CD14-positive monocyte (primary cell): ENCODE results near the gene MYO18A. TPM values are rescaled to one million over a fixed set of nuclear protein-coding genes. Genes with fewer than 3 reads are reported as not detected.

ENCODE experiments used
- DNase-seq, 3 donors: peaks; one replicate each; pipeline ENCODE4 v3.0.0-alpha.2; 2011 to 2022
- H2AFZ ChIP-seq: 2 replicates; pipeline ENCODE4 v1.6.0; 2012; ENCODE audit warnings: mild to moderate bottlenecking, low read depth, low read length, inconsistent platforms; ENCODE audit not compliant: insufficient read depth, poor library complexity, severe bottlenecking
- H3K27ac ChIP-seq, 2 donors: 1 replicate in 1 of 2; 2 replicates in 1 of 2; pipeline ENCODE4 v1.5.1; 2012 to 2013; ENCODE audit warnings: low read length in 2 of 2, control low read depth in 1 of 2, inconsistent platforms in 1 of 2, low read depth in 1 of 2, mild to moderate bottlenecking in 1 of 2
- H3K27me3 ChIP-seq, 2 donors: one replicate each; pipeline versions ENCODE4 v1.6.0 to v1.6.1; 2011 to 2013; ENCODE audit warnings: low read length in 2 of 2; ENCODE audit not compliant: control insufficient read depth in 2 of 2, insufficient read depth in 2 of 2
- H3K36me3 ChIP-seq, 2 donors: replicated peaks in 1 of 2; 1 replicate in 1 of 2; 2 replicates in 1 of 2; pipeline versions ENCODE4 v1.5.1 to v1.6.1; 2012 to 2013; ENCODE audit warnings: low read length in 2 of 2, control low read depth in 1 of 2, inconsistent platforms in 1 of 2, mild to moderate bottlenecking in 1 of 2; ENCODE audit not compliant: insufficient read depth in 2 of 2, control insufficient read depth in 1 of 2
- H3K4me1 ChIP-seq, 2 donors: 1 replicate in 1 of 2; 2 replicates in 1 of 2; pipeline versions ENCODE4 v1.5.1 to v1.6.1; 2012 to 2013; ENCODE audit warnings: low read length in 2 of 2, control low read depth in 1 of 2, inconsistent platforms in 1 of 2, mild to moderate bottlenecking in 1 of 2, moderate library complexity in 1 of 2; ENCODE audit not compliant: insufficient read depth in 2 of 2, control insufficient read depth in 1 of 2
- H3K4me2 ChIP-seq: replicated peaks from 2 replicates; pipeline ENCODE3; 2012; ENCODE audit warnings: low read length, moderate library complexity, mild to moderate bottlenecking; ENCODE audit not compliant: poor library complexity, severe bottlenecking; ENCODE audit errors: extremely low read depth
- H3K4me3 ChIP-seq, 3 experiments: fragments of 200-600 bp in 1 of 3; sonication (generic) in 1 of 3; replicated peaks in 1 of 3; 1 replicate in 2 of 3; 2 replicates in 1 of 3; pipeline ENCODE4 v1.5.1; 2011 to 2013; ENCODE audit warnings: low read length in 3 of 3, mild to moderate bottlenecking in 3 of 3, control low read depth in 2 of 3, low read depth in 2 of 3, inconsistent platforms in 1 of 3, moderate library complexity in 1 of 3
- H3K79me2 ChIP-seq: 2 replicates; pipeline ENCODE4 v1.6.0; 2012; ENCODE audit warnings: mild to moderate bottlenecking, control low read depth, inconsistent platforms, low read length, moderate library complexity; ENCODE audit not compliant: insufficient read depth
- H3K9ac ChIP-seq: 2 replicates; pipeline ENCODE4 v1.6.0; 2017; ENCODE audit warnings: low read length, mild to moderate bottlenecking; ENCODE audit not compliant: insufficient read depth, poor library complexity, severe bottlenecking
- H3K9me3 ChIP-seq, 2 donors: replicated peaks in 1 of 2; 1 replicate in 1 of 2; 2 replicates in 1 of 2; pipeline versions ENCODE4 v1.5.1 to v1.6.1; 2012 to 2013; ENCODE audit warnings: low read length in 2 of 2, control low read depth in 1 of 2; ENCODE audit not compliant: control insufficient read depth in 1 of 2, insufficient read depth in 1 of 2
- H4K20me1 ChIP-seq: 2 replicates; pipeline ENCODE4 v1.6.0; 2012; ENCODE audit warnings: mild to moderate bottlenecking, low read length, control low read depth, moderate library complexity; ENCODE audit not compliant: insufficient read depth
- H3K27ac Mint-ChIP-seq, 7 donors: one replicate each; pipeline ENCODE4 v1.8.0; 2020; ENCODE audit warnings: mild to moderate bottlenecking in 7 of 7, mixed read lengths in 7 of 7, moderate library complexity in 6 of 7, inconsistent platforms in 2 of 7
- H3K27me3 Mint-ChIP-seq, 3 donors: one replicate each; pipeline ENCODE4 v1.8.0; 2021 to 2022; ENCODE audit warnings: low read depth in 3 of 3, mild to moderate bottlenecking in 3 of 3, mixed read lengths in 3 of 3, moderate library complexity in 3 of 3, inconsistent platforms in 1 of 3
- H3K36me3 Mint-ChIP-seq, 2 donors: one replicate each; pipeline ENCODE4 v1.8.0; 2020; ENCODE audit warnings: mixed read lengths in 2 of 2, inconsistent platforms in 1 of 2, mild to moderate bottlenecking in 1 of 2
- H3K4me1 Mint-ChIP-seq: one replicate; pipeline ENCODE4 v1.8.0; 2020; ENCODE audit warnings: mild to moderate bottlenecking, mixed read lengths
- H3K4me3 Mint-ChIP-seq, 2 donors: one replicate each; pipeline ENCODE4 v1.8.0; 2020; ENCODE audit warnings: mild to moderate bottlenecking in 2 of 2, mixed read lengths in 2 of 2, moderate library complexity in 1 of 2
- H3K9me3 Mint-ChIP-seq, 7 donors: one replicate each; pipeline ENCODE4 v1.8.0; 2020 to 2022; ENCODE audit warnings: mixed read lengths in 7 of 7, mild to moderate bottlenecking in 6 of 7, moderate library complexity in 6 of 7, inconsistent platforms in 2 of 7
- CTCF ChIP-seq: fragments of 200-600 bp; IDR thresholded peaks from one replicate; pipeline ENCODE4 v1.8.0; 2022; ENCODE audit warnings: antibody characterized with exemption, mild to moderate bottlenecking
- WGBS: methylation state at CpG from one replicate; pipeline ENCODE4 v1.1.5; 2013; ENCODE audit warnings: missing lambda C conversion rate; ENCODE audit not compliant: insufficient coverage; 5-methylcytosine and 5-hydroxymethylcytosine counted together
- intact Hi-C, 2 donors: fragments of 100-400 bp; cut with micrococcal nuclease; formaldehyde crosslinking; loops; one replicate each; pipeline versions ENCODE4 v1.15.0 to v1.15.1; 2023
- polyA plus RNA-seq, 3 donors: library from polyadenylated mRNA; depleted of rRNA in 1 of 3; unstranded in 2 of 3; stranded (reverse) in 1 of 3; fragments of 300-500 nt in 2 of 3; fragments of >200 nt in 1 of 3; fragmentation: Illumina TruSeq in 2 of 3; gene quantifications; 1 replicate in 2 of 3; 2 replicates in 1 of 3; pipeline ENCODE4 v1.2.3, GENCODE V29; 2012 to 2021

Gene MYO18A
- polyA plus RNA-seq, 3 donors = 6.3 to 40.2 (median 11.0) TPM

GRCh38 chr17:29179232-29180033 is 765 bp downstream of the MYO18A start:
- Histone ChIP-seq H3K9ac (no peak overlapping the region), H3K4me2 (peak overlapping the region; percentile 71), H3K79me2 (no peaks in the 10 kb centered on the region), H3K9me3 (no peaks in the 10 kb centered on the region), H3K27ac (no peak overlapping the region), H4K20me1 (no peaks in the 10 kb centered on the region), H3K4me1 (peaks cover 32 to 40% of the 10 kb centered on the region in 2 donors), H3K4me3 (peak overlapping the region; percentile 4 to 69 (median 32)), H2AFZ (peak overlapping the region; percentile 90), H3K27me3 (peaks cover 0 to 15% of the 10 kb centered on the region in 2 donors), H3K36me3 (no peaks in the 10 kb centered on the region)
- H3K4me1 Mint-ChIP-seq = peaks cover 44% of the 10 kb centered on the region
- peaks cover 0 to 3% of the 10 kb centered on the region in 2 donors for H3K36me3 Mint-ChIP-seq
- H3K27me3 Mint-ChIP-seq = peaks cover 4 to 25% (median 23%) of the 10 kb centered on the region in 3 donors
- DNase-seq = no peak
- intact Hi-C loops = loop anchor here (2.0 to 5.0 kb wide), 2 partner anchors 25 to 32 kb away; no protein-coding TSS in a partner anchor
- H3K27ac Mint-ChIP-seq = no peak overlapping the region
- TF ChIP-seq CTCF = no peak
- H3K4me3 Mint-ChIP-seq = peak overlapping the region; percentile 48 to 55
- 66% methylated on average over 16 of the region's 28 CpGs for WGBS
- H3K9me3 Mint-ChIP-seq = peaks cover 0 to 2% (median 0%) of the 10 kb centered on the region in 7 donors

DNA sequence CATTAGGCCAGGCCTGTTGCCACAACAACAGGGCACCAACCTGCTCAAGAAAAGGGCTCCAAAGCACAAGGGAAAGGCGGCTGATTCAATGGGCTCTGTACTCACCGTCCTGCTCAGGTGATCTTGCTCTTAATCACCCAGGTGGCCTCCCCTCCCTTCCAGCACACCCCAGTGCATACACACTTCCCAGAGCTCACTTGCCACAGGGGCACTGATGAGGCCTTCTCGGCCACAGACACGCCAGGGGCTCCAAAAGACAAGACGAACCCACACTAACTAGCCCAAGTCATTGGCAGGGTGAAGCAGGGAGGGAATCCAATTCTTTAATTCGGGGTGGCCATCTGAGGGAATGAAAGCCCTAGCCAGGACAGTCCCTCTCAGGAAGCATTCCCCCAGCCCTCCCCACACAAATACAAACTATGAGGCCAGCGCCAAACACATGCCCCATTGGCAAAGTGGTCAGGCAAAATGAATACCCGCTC is 1.4 kb downstream of the MYO18A start:
- no peak overlapping the region for H3K4me3 ChIP-seq
- no peaks in the 10 kb centered on the region for H3K9me3 ChIP-seq
- H2AFZ ChIP-seq = no peak overlapping the region
- no peak overlapping the region for H3K9ac ChIP-seq
- H3K27me3 ChIP-seq = peaks cover 0 to 15% of the 10 kb centered on the region in 2 donors
- intact Hi-C loops = loop anchor here in 1 of 2 donors (2.0 kb wide), 1 partner anchor 24 kb away; no protein-coding TSS in a partner anchor
- H3K4me1 ChIP-seq = peaks cover 32 to 40% of the 10 kb centered on the region in 2 donors
- Mint-ChIP-seq H3K36me3 (peaks cover 0 to 3% of the 10 kb centered on the region in 2 donors), H3K4me3 (no peak overlapping the region), H3K9me3 (peaks cover 0 to 2% (median 0%) of the 10 kb centered on the region in 7 donors), H3K27ac (no peak overlapping the region), H3K27me3 (peaks cover 4 to 25% (median 24%) of the 10 kb centered on the region in 3 donors), H3K4me1 (peaks cover 44% of the 10 kb centered on the region)
- no peaks in the 10 kb centered on the region for H3K36me3 ChIP-seq
- no peaks in the 10 kb centered on the region for H3K79me2 ChIP-seq
- TF ChIP-seq CTCF = no peak
- H3K4me2 ChIP-seq = no peak overlapping the region
- no peak for DNase-seq
- H3K27ac ChIP-seq = no peak overlapping the region
- H4K20me1 ChIP-seq = no peaks in the 10 kb centered on the region
- 91% methylated on average over 4 of the region's 8 CpGs for WGBS
